HepG2 (cell line): Measurements from ENCODE around the gene EEPD1. TPM values are rescaled to one million over a fixed set of nuclear protein-coding genes. Genes with fewer than 3 reads are reported as not detected.

Source experiments
- ATAC-seq: fragments of 200-7000 bp; cut with Tn5 transposase; 3 replicates; pipeline ENCODE4 v1.9.1; 2020; ENCODE audit warnings: mild to moderate bottlenecking, moderate library complexity
- BruUV-seq: library from RNA; stranded (reverse); fragments of 400-500 nt; replicated peaks from 2 replicates; lab custom pipeline; 2021; lab: Mats Ljungman, UMichigan
- CTCF ChIA-PET: fragments of 300-600 bp; formaldehyde crosslinking; extraction: SDS; loops from one replicate; lab custom pipeline; 2021; ENCODE audit warnings: low total read pairs, inconsistent platforms, low intra/inter-chr PET ratio; lab: Yijun Ruan, JAX
- POLR2A ChIA-PET: fragments of 350-600 bp; sonication (Branson Sonifier 250); formaldehyde crosslinking; loops from one replicate; lab custom pipeline; 2020; ENCODE audit warnings: antibody characterized with exemption, inconsistent platforms; lab: Yijun Ruan, JAX
- DNase-seq: peaks from one replicate; pipeline ENCODE4 v3.0.0-alpha.2; 2015; ENCODE audit warnings: low spot score
- FAIRE-seq: peaks from 3 replicates; lab custom pipeline; 2011; peaks lifted over from hg19 to GRCh38; lab: Jason Lieb, UNC
- H2AFZ ChIP-seq: one replicate; pipeline ENCODE4 v1.6.1; 2011; ENCODE audit warnings: low read length, inconsistent platforms
- H3K27ac ChIP-seq: fragments of 300-600 bp; 3 replicates; pipeline ENCODE4 v1.8.0; 2011; ENCODE audit warnings: mixed run types, mild to moderate bottlenecking, mixed read lengths, low read length, inconsistent platforms; ENCODE audit not compliant: insufficient read depth; ENCODE audit errors: extremely low read length
- H3K27me3 ChIP-seq, 2 experiments: fragments of 200-600 bp in 1 of 2; 2 replicates in 1 of 2; 3 replicates in 1 of 2; pipeline versions ENCODE4 v1.6.0 to v1.8.0; 2011; ENCODE audit warnings: low read length in 2 of 2, mild to moderate bottlenecking in 2 of 2, moderate library complexity in 2 of 2, inconsistent platforms in 1 of 2; ENCODE audit not compliant: insufficient read depth in 2 of 2, control insufficient read depth in 1 of 2
- H3K36me3 ChIP-seq, 2 experiments: fragments of 200-600 bp in 1 of 2; replicated peaks in 1 of 2; 2 replicates in 1 of 2; 3 replicates in 1 of 2; pipeline versions ENCODE4 v1.5.1 to v1.8.0; 2011; ENCODE audit warnings: low read length in 2 of 2, inconsistent platforms in 1 of 2; ENCODE audit not compliant: insufficient read depth in 2 of 2, control insufficient read depth in 1 of 2
- H3K4me1 ChIP-seq: 2 replicates; pipeline ENCODE4 v1.5.1; 2012; ENCODE audit warnings: low read length, inconsistent platforms; ENCODE audit not compliant: insufficient read depth
- H3K4me2 ChIP-seq: 2 replicates; pipeline ENCODE4 v1.6.0; 2011; ENCODE audit warnings: low read depth, low read length, inconsistent platforms
- H3K4me3 ChIP-seq, 3 experiments: fragments of 200-600 bp in 1 of 3; sonication (generic), shearing (Covaris generic) in 1 of 3; replicated peaks in 1 of 3; 2 replicates each; pipeline ENCODE4 v1.5.1; 2011 to 2016; ENCODE audit warnings: low read length in 3 of 3, inconsistent platforms in 2 of 3, low read depth in 2 of 3, mild to moderate bottlenecking in 2 of 3, control low read depth in 1 of 3, mixed read lengths in 1 of 3; ENCODE audit not compliant: insufficient read depth in 1 of 3
- H3K79me2 ChIP-seq: one replicate; pipeline ENCODE4 v1.6.1; 2011; ENCODE audit warnings: low read length, inconsistent platforms; ENCODE audit not compliant: insufficient read depth
- H3K9ac ChIP-seq: 2 replicates; pipeline ENCODE4 v1.6.0; 2011; ENCODE audit warnings: mild to moderate bottlenecking, low read depth, low read length, inconsistent platforms; ENCODE audit not compliant: insufficient read depth
- H3K9me3 ChIP-seq: 2 replicates; pipeline ENCODE4 v1.5.1; 2012; ENCODE audit warnings: mild to moderate bottlenecking, low read length
- H4K20me1 ChIP-seq: 2 replicates; pipeline ENCODE4 v1.6.0; 2011; ENCODE audit warnings: inconsistent platforms, mild to moderate bottlenecking, low read length, moderate library complexity; ENCODE audit not compliant: insufficient read depth
- BRCA1 ChIP-seq: sonication (generic); formaldehyde crosslinking; IDR thresholded peaks from 2 replicates; pipeline ENCODE4 v1.4.0; 2020; ENCODE audit warnings: missing genetic modification reagents
- FOXC1 ChIP-seq: sonication (generic); formaldehyde crosslinking; IDR thresholded peaks from 2 replicates; pipeline ENCODE4 v1.8.0; 2022; ENCODE audit warnings: mild to moderate bottlenecking, missing genetic modification reagents, borderline replicate concordance
- PAX8 ChIP-seq: sonication (generic); formaldehyde crosslinking; IDR thresholded peaks from 2 replicates; pipeline ENCODE4 v1.8.0; 2022; ENCODE audit warnings: mild to moderate bottlenecking, missing genetic modification reagents, borderline replicate concordance
- POGZ ChIP-seq: sonication (generic); formaldehyde crosslinking; IDR thresholded peaks from 2 replicates; pipeline ENCODE4 v1.4.0; 2020; ENCODE audit warnings: mild to moderate bottlenecking, missing genetic modification reagents
- REXO4 ChIP-seq: sonication (generic); formaldehyde crosslinking; IDR thresholded peaks from 2 replicates; pipeline ENCODE4 v1.8.0; 2022; ENCODE audit warnings: missing genetic modification reagents, mild to moderate bottlenecking, borderline replicate concordance
- ZNF605 ChIP-seq: sonication (generic); formaldehyde crosslinking; IDR thresholded peaks from 2 replicates; pipeline ENCODE4 v1.8.0; 2022; ENCODE audit warnings: mild to moderate bottlenecking, missing genetic modification reagents
- WGBS: methylation state at CpG from one replicate; pipeline ENCODE4 v1.1.6; 2017; ENCODE audit warnings: low lambda C conversion rate; 5-methylcytosine and 5-hydroxymethylcytosine counted together
- in situ Hi-C: cut with HindIII; loops from 2 replicates; pipeline ENCODE4 v1.10.0; 2017; ENCODE audit warnings: low pct_unique_long_range_greater_than_20kb; ENCODE audit not compliant: extremely low pct_ligation_motif_present
- intact Hi-C: fragments of 100-400 bp; cut with micrococcal nuclease; formaldehyde crosslinking; loops from one replicate; pipeline ENCODE4 v1.10.0; 2022; ENCODE audit not compliant: unreplicated experiment
- polyA plus RNA-seq, 8 experiments: library from polyadenylated mRNA; depleted of rRNA in 3 of 8; stranded (reverse) in 7 of 8; unstranded in 1 of 8; fragments of >200 nt; fragmentation: Illumina TruSeq in 4 of 8; extraction: Trizol in 4 of 8; gene quantifications; 2 replicates each; pipeline versions ENCODE4 v1.2.1 to v1.2.3, GENCODE V29; 2011 to 2016; ENCODE audit warnings: low read depth in 4 of 8, missing spikeins in 1 of 8, mixed read lengths in 1 of 8; ENCODE audit not compliant: insufficient read depth in 1 of 8
- total RNA-seq, 5 experiments: library from RNA; depleted of rRNA; stranded (reverse); fragments of >200 nt; fragmentation: Illumina TruSeq; extraction: Trizol; gene quantifications; 2 replicates each; pipeline ENCODE4 v1.2.3, GENCODE V29; 2016; ENCODE audit warnings: low read depth in 1 of 5
- TF ChIP-seq, protein P1 (sequence below): sonication (generic); formaldehyde crosslinking; IDR thresholded peaks from 2 replicates; pipeline ENCODE4 v1.4.0; 2020; ENCODE audit warnings: missing genetic modification reagents, borderline replicate concordance
- TF ChIP-seq, protein P2 (sequence below): sonication (generic); formaldehyde crosslinking; IDR thresholded peaks from 2 replicates; pipeline ENCODE4 v1.4.0; 2020; ENCODE audit warnings: missing genetic modification reagents

Gene EEPD1
- total and polyA plus RNA-seq, 2 of the 13 experiments (the other 11 are each of a cell fraction or from before 2014, with no cell fraction given), result 10.1 to 16.4 TPM

DNA sequence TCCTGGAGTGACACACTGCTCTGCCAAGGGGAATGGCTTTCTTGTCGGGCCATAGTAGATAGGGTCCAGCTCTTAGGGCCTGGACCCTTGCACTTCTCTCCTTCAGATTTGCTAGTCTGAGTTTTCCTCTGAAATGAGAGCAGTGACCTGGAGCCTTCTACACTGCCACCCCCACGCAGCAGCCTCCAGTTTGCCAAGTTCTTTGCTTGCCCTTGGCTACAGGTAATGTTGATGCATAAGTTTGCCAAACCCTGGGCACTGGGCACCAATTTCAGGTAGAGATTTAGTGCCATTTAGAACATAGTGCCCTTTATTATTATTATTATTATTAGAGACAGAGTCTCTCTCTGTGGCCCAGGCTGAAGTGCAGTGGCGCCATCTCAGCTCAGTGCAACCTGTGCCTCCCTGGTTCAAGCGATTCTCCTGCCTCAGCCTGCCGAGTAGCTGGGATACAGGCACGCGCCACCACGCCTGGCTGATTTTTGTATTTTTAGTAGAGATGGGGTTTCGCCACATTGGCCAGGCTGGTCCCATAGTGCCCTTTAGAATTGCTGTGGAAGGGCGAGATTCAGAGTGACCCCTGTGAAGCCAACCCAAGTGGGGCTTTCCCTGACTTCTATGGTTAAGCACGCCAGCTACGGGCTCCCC is 14.5 kb downstream of the EEPD1 start (continued):
- TF ChIP-seq ZNF605 (CRISPR knock-in tag), result no peak
- TF ChIP-seq POGZ, result no peak
- no peak for TF ChIP-seq FOXC1
- TF ChIP-seq, protein P1, sequence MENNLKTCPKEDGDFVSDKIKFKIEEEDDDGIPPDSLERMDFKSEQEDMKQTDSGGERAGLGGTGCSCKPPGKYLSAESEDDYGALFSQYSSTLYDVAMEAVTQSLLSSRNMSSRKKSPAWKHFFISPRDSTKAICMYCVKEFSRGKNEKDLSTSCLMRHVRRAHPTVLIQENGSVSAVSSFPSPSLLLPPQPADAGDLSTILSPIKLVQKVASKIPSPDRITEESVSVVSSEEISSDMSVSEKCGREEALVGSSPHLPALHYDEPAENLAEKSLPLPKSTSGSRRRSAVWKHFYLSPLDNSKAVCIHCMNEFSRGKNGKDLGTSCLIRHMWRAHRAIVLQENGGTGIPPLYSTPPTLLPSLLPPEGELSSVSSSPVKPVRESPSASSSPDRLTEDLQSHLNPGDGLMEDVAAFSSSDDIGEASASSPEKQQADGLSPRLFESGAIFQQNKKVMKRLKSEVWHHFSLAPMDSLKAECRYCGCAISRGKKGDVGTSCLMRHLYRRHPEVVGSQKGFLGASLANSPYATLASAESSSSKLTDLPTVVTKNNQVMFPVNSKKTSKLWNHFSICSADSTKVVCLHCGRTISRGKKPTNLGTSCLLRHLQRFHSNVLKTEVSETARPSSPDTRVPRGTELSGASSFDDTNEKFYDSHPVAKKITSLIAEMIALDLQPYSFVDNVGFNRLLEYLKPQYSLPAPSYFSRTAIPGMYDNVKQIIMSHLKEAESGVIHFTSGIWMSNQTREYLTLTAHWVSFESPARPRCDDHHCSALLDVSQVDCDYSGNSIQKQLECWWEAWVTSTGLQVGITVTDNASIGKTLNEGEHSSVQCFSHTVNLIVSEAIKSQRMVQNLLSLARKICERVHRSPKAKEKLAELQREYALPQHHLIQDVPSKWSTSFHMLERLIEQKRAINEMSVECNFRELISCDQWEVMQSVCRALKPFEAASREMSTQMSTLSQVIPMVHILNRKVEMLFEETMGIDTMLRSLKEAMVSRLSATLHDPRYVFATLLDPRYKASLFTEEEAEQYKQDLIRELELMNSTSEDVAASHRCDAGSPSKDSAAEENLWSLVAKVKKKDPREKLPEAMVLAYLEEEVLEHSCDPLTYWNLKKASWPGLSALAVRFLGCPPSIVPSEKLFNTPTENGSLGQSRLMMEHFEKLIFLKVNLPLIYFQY, result no peak

DNA sequence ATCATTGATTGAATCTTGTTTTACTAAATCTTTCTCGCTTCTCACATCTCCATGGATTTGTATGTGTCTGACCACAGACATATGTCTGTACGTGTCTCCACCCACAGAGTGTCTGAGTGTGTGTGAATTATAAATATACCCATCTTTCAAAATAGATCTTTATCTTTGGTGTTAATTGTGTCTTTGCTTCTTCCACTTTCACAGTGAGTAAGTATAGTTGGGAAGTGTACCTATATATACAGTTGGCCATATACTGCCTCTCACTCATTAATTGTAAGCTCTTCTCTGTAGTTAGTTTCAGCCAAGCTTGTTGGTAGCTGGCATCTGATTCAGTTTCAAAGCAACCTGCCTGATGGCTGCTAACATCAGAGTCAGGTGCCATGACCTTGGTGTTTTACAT is 18.4 kb downstream of the EEPD1 start:
- in situ Hi-C loops, result no loop called here
- no peak overlapping the region for H3K4me3 ChIP-seq
- no peak overlapping the region for H3K4me2 ChIP-seq
- FAIRE-seq (no peak), DNase-seq (no peak), ATAC-seq (no peak)
- WGBS, result 50% methylated on average over 2 of the region's 2 CpGs
- no peak overlapping the region for H3K27ac ChIP-seq
- ChIA-PET CTCF (no interaction called here), POLR2A (no interaction called here)
- H3K79me2 ChIP-seq, result peaks cover 38% of the 10 kb centered on the region
- H3K27me3 ChIP-seq, result no peaks in the 10 kb centered on the region
- H3K9ac ChIP-seq, result no peak overlapping the region
- no peaks in the 10 kb centered on the region for H3K4me1 ChIP-seq
- no peaks in the 10 kb centered on the region for H4K20me1 ChIP-seq
- intact Hi-C loops, result no loop called here
- H3K9me3 ChIP-seq, result no peaks in the 10 kb centered on the region
- H3K36me3 ChIP-seq, result peaks cover 1 to 27% of the 10 kb centered on the region in 2 experiments; a peak in 4 of 5 replicates
- no TSS peak for BruUV-seq
- no peak overlapping the region for H2AFZ ChIP-seq
- no peak for TF ChIP-seq REXO4 (CRISPR knock-in tag)
- no peak for TF ChIP-seq BRCA1
- no peak for TF ChIP-seq PAX8
- TF ChIP-seq POGZ, result no peak
- TF ChIP-seq, protein P2, sequence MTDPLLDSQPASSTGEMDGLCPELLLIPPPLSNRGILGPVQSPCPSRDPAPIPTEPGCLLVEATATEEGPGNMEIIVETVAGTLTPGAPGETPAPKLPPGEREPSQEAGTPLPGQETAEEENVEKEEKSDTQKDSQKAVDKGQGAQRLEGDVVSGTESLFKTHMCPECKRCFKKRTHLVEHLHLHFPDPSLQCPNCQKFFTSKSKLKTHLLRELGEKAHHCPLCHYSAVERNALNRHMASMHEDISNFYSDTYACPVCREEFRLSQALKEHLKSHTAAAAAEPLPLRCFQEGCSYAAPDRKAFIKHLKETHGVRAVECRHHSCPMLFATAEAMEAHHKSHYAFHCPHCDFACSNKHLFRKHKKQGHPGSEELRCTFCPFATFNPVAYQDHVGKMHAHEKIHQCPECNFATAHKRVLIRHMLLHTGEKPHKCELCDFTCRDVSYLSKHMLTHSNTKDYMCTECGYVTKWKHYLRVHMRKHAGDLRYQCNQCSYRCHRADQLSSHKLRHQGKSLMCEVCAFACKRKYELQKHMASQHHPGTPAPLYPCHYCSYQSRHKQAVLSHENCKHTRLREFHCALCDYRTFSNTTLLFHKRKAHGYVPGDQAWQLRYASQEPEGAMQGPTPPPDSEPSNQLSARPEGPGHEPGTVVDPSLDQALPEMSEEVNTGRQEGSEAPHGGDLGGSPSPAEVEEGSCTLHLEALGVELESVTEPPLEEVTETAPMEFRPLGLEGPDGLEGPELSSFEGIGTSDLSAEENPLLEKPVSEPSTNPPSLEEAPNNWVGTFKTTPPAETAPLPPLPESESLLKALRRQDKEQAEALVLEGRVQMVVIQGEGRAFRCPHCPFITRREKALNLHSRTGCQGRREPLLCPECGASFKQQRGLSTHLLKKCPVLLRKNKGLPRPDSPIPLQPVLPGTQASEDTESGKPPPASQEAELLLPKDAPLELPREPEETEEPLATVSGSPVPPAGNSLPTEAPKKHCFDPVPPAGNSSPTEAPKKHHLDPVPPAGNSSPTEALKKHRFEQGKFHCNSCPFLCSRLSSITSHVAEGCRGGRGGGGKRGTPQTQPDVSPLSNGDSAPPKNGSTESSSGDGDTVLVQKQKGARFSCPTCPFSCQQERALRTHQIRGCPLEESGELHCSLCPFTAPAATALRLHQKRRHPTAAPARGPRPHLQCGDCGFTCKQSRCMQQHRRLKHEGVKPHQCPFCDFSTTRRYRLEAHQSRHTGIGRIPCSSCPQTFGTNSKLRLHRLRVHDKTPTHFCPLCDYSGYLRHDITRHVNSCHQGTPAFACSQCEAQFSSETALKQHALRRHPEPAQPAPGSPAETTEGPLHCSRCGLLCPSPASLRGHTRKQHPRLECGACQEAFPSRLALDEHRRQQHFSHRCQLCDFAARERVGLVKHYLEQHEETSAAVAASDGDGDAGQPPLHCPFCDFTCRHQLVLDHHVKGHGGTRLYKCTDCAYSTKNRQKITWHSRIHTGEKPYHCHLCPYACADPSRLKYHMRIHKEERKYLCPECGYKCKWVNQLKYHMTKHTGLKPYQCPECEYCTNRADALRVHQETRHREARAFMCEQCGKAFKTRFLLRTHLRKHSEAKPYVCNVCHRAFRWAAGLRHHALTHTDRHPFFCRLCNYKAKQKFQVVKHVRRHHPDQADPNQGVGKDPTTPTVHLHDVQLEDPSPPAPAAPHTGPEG (CRISPR knock-in tag), result no peak
